CD4-positive, alpha-beta T cell treated with Interleukin-12 subunit alpha and Interleukin-12 subunit beta, for 1 hour (primary cell): Measurements from ENCODE around the gene CHDH.

Experiments
- DNase-seq: peaks from one replicate; pipeline ENCODE4 v3.0.0-alpha.2; 2020

Gene CHDH

GRCh38 chr3:53846134-53846850, at the start of gene CHDH, which contains the start of gene IL17RB:
Gene CHDH, minus strand, starts transcription at chr3:53846419. Its CDS starts 22,411 bp downstream, at chr3:53824008.
Gene IL17RB, plus strand, starts transcription at chr3:53846568. Its CDS starts 21 bp downstream, at chr3:53846589.
- no peak for DNase-seq

- no peak for DNase-seq
These were observed 46.0 kb upstream of the CHDH start for GRCh38 chr3:53892286-53892637.

GRCh38 chr3:53891497-53892285, 45.5 kb upstream of the CHDH start, which contains the start of gene SELENOK:
Gene SELENOK, minus strand, starts transcription at chr3:53891859.
- peak; percentile 99 for DNase-seq

- DNase-seq = peak; percentile 70
These were observed 44.7 kb upstream of the CHDH start for GRCh38 chr3:53890726-53891475.

- DNase-seq = no peak
These were observed 42.0 kb upstream of the CHDH start for GRCh38 chr3:53888232-53888631.

- DNase-seq = no peak
These were observed 41.2 kb upstream of the CHDH start for GRCh38 chr3:53887446-53887845.

- no peak for DNase-seq
These were observed 39.0 kb upstream of the CHDH start for GRCh38 chr3:53885239-53885638.

- no peak for DNase-seq
These were observed 38.4 kb upstream of the CHDH start for GRCh38 chr3:53884623-53885022.

- no peak for DNase-seq
These were observed 36.8 kb upstream of the CHDH start for GRCh38 chr3:53883008-53883407.

GRCh38 chr3:53881691-53882593, 35.7 kb upstream of the CHDH start, which contains the start of gene ACTR8:
Gene ACTR8, minus strand, starts transcription at chr3:53882152. Its CDS starts 51 bp downstream, at chr3:53882101.
- DNase-seq = peak; percentile 90

- DNase-seq = no peak
These were observed 34.5 kb upstream of the CHDH start for GRCh38 chr3:53880396-53881345.

GRCh38 chr3:53865732-53866499, 19.7 kb upstream of the CHDH start:
- DNase-seq = no peak

GRCh38 chr3:53863145-53863544, 16.9 kb upstream of the CHDH start:
- DNase-seq = no peak

GRCh38 chr3:53862241-53862640, 16.0 kb upstream of the CHDH start:
- no peak for DNase-seq

- DNase-seq = no peak
These were observed 14.0 kb upstream of the CHDH start for GRCh38 chr3:53860196-53860595.

GRCh38 chr3:53859178-53859577, 13.0 kb upstream of the CHDH start:
- no peak for DNase-seq

GRCh38 chr3:53858096-53858741, 12.0 kb upstream of the CHDH start:
- no peak for DNase-seq

GRCh38 chr3:53856964-53857363, 10.7 kb upstream of the CHDH start:
- DNase-seq = no peak

GRCh38 chr3:53850895-53851294, 4.7 kb upstream of the CHDH start:
- no peak for DNase-seq

- DNase-seq = no peak
These were observed 3.7 kb upstream of the CHDH start for GRCh38 chr3:53849916-53850315.
